Skeletal muscle satellite cell (primary cell): ENCODE measurements around the gene ZNF407.
"Not testable (repeated sequence)": the region's sequence is repeated elsewhere in the genome, so short reads cannot be mapped to it uniquely, and the experiment has no call there.

ENCODE experiments used
- H3K27me3 ChIP-seq: 2 replicates; pipeline ENCODE4 v1.7.0; 2013; ENCODE audit warnings: low read length; ENCODE audit not compliant: control insufficient read depth, insufficient read depth
- H3K36me3 ChIP-seq: 2 replicates; pipeline ENCODE4 v1.7.0; 2013; ENCODE audit warnings: mild to moderate bottlenecking, control low read depth, low read length; ENCODE audit not compliant: insufficient read depth
- H3K4me1 ChIP-seq: 2 replicates; pipeline ENCODE4 v1.7.0; 2013; ENCODE audit warnings: low read length; ENCODE audit not compliant: control insufficient read depth, insufficient read depth
- H3K4me2 ChIP-seq: 2 replicates; pipeline ENCODE4 v1.7.0; 2013; ENCODE audit warnings: mild to moderate bottlenecking, low read length
- H3K4me3 ChIP-seq: 2 replicates; pipeline ENCODE4 v1.7.0; 2013; ENCODE audit warnings: low read length
- H3K9ac ChIP-seq: 2 replicates; pipeline ENCODE4 v1.7.0; 2013; ENCODE audit warnings: mild to moderate bottlenecking, low read depth, low read length, moderate library complexity
- H3K9me3 ChIP-seq: replicated peaks from 2 replicates; pipeline ENCODE4 v1.7.0; 2013; ENCODE audit warnings: mild to moderate bottlenecking, control low read depth, low read length

The ZNF407 gene

GRCh38 chr18:75076286-75076685 is 478.6 kb downstream of the ZNF407 start:
- Histone ChIP-seq H3K4me2 (no peak overlapping the region), H3K36me3 (no peaks in the 10 kb centered on the region), H3K9ac (no peak overlapping the region), H3K4me1 (peaks cover 2% of the 10 kb centered on the region), H3K9me3 (no peaks in the 10 kb centered on the region), H3K27me3 (peaks cover 4% of the 10 kb centered on the region), H3K4me3 (no peak overlapping the region)

DNA sequence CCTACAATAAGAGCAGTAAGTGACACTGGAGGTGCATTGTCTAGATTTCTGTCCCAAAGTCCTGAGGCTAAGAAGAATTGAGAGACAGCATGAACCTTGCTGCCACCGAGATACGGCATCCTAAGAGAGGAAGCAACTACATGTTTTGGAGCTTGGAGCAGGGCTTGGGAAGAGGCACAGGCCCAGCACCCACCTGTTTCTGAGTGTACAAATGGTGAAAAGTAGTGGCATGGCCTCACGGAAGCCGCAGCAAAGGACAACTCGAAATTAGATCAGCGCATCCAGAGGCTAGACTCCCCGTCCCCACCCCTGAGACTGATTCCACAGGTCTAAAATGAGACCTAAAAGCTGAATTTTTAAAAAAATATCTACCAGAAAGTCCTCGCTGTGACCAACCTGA is 483.8 kb downstream of the ZNF407 start:
- Histone ChIP-seq H3K9me3 (no peaks in the 10 kb centered on the region), H3K9ac (no peak overlapping the region), H3K4me1 (no peaks in the 10 kb centered on the region), H3K36me3 (no peaks in the 10 kb centered on the region), H3K4me2 (no peak overlapping the region), H3K4me3 (no peak overlapping the region), H3K27me3 (peaks cover 4% of the 10 kb centered on the region)

DNA sequence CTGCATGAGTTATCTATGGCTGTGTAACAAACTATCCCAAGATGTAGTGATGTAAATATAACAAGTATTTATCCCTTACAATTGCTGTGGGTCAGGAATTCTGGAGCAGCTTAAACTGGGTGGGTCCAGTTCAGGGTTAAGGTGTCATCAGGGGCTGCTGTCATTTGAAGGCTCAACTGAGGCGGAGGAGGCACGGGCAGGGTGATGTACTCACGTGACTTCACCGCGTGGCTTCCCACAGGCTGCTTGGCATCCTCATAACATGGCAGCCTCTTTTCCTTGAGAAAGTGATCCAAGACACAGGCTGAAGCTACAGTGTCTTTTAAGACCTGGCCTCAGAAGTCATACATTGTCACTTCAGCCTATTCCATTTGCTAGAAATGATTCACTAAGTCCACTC is 485.5 kb downstream of the ZNF407 start:
- H3K9me3 ChIP-seq, result no peaks in the 10 kb centered on the region
- H3K4me2 ChIP-seq, result no peak overlapping the region
- H3K4me1 ChIP-seq, result no peaks in the 10 kb centered on the region
- H3K4me3 ChIP-seq, result no peak overlapping the region
- peaks cover 4% of the 10 kb centered on the region for H3K27me3 ChIP-seq
- H3K36me3 ChIP-seq, result no peaks in the 10 kb centered on the region
- no peak overlapping the region for H3K9ac ChIP-seq

DNA sequence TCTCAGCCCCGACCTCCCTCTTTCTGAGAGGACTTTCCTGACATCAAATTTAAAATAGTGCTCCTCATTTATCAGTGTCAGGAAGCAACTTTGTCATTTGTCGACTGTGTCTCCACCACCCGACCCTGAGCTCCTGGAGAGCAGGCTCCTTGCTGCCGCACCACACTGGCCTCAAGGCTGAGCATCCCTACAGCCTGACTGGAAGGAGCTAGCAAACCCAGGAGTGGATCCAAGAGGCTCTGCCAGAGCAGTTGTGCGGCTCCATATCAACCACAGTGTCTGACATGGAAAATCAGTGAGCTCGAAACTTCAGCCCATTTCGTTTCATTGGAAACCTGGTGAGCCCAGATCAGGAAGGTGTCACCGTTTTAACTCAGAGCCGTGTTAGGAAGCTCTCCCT is 486.1 kb downstream of the ZNF407 start:
- H3K27me3 ChIP-seq, result peaks cover 4% of the 10 kb centered on the region
- H3K36me3 ChIP-seq, result no peaks in the 10 kb centered on the region
- no peaks in the 10 kb centered on the region for H3K9me3 ChIP-seq
- no peak overlapping the region for H3K4me3 ChIP-seq
- no peak overlapping the region for H3K9ac ChIP-seq
- no peaks in the 10 kb centered on the region for H3K4me1 ChIP-seq
- H3K4me2 ChIP-seq, result no peak overlapping the region

GRCh38 chr18:75085676-75086075 is 488.0 kb downstream of the ZNF407 start:
- not testable (repeated sequence) for H3K36me3 ChIP-seq, H3K4me3 ChIP-seq, H3K27me3 ChIP-seq, H3K4me1 ChIP-seq, H3K9me3 ChIP-seq, H3K4me2 ChIP-seq, H3K9ac ChIP-seq

DNA sequence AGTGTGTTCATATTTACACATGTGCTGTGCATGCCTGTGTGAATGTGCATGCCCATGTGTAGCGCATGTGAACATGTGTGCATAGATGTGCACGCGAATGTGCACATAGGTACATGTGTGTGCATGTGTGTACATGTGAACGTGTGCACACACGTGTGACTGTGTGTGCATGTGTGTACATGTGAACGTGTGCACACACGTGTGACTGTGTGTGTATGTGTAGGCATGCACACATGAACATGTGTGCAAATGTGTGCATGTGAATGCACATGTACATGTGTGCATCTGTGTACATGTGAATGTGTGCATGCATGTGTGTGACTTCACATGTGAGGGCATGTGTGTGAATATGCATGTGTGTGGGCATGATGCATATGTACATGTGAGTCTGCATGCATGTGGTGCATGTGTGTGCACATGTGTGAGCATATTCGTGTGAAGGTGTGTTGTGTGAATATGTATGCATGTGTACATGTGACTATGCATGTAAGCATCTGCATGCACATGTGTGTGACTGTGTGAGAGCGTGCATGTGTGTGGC is 488.9 kb downstream of the ZNF407 start:
- Histone ChIP-seq H3K27me3 (no peaks in the 10 kb centered on the region), H3K9ac (no peak overlapping the region), H3K4me1 (no peaks in the 10 kb centered on the region), H3K4me3 (no peak overlapping the region), H3K9me3 (no peaks in the 10 kb centered on the region), H3K36me3 (no peaks in the 10 kb centered on the region), H3K4me2 (no peak overlapping the region)

- Histone ChIP-seq H3K36me3 (no peaks in the 10 kb centered on the region), H3K4me3 (no peak overlapping the region), H3K4me1 (no peaks in the 10 kb centered on the region), H3K9me3 (no peaks in the 10 kb centered on the region), H3K27me3 (no peaks in the 10 kb centered on the region), H3K9ac (no peak overlapping the region), H3K4me2 (no peak overlapping the region)
Measured at GRCh38 chr18:75087119-75088020, 489.7 kb downstream of the ZNF407 start.

- Histone ChIP-seq H3K4me2 (no peak overlapping the region), H3K9me3 (no peaks in the 10 kb centered on the region), H3K4me1 (no peaks in the 10 kb centered on the region), H3K9ac (no peak overlapping the region), H3K4me3 (no peak overlapping the region), H3K36me3 (no peaks in the 10 kb centered on the region), H3K27me3 (no peaks in the 10 kb centered on the region)
Measured at GRCh38 chr18:75088021-75088506, 490.4 kb downstream of the ZNF407 start.

DNA sequence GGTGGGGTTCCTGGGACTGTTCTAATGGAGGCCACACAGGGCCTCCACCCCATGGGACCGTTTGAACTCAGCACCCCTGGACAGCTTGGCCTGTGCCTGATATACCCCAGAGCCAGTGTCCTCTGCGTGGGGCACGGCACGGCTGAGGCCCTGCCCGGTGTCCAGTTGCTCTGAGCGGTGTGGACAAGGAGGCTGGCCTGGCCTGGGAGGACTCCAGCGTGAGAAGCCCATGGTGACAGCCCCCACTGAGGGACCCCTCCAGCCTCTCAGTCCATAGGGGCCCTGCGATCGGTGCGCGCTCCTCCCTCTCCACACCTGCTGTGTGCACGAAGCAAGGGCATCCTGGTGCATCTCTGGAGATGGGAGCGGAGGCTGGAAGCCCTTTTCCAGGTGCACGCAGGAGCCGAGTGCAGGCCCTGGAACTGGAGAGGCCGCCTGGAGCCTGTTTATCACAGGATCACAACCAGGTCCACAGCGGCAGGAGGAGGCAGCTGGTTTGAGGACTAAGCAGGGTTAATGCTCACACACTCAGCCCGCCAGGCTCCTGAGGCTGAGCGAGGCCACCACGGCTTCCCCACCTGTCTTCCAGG is 491.0 kb downstream of the ZNF407 start:
- H3K9me3 ChIP-seq, result no peaks in the 10 kb centered on the region
- H3K4me3 ChIP-seq, result no peak overlapping the region
- no peaks in the 10 kb centered on the region for H3K36me3 ChIP-seq
- H3K9ac ChIP-seq, result no peak overlapping the region
- H3K4me1 ChIP-seq, result no peaks in the 10 kb centered on the region
- no peak overlapping the region for H3K4me2 ChIP-seq
- no peaks in the 10 kb centered on the region for H3K27me3 ChIP-seq

GRCh38 chr18:75089748-75090327 is 492.2 kb downstream of the ZNF407 start:
- Histone ChIP-seq H3K27me3 (no peaks in the 10 kb centered on the region), H3K4me3 (no peak overlapping the region), H3K4me1 (no peaks in the 10 kb centered on the region), H3K9me3 (no peaks in the 10 kb centered on the region), H3K36me3 (no peaks in the 10 kb centered on the region), H3K4me2 (no peak overlapping the region), H3K9ac (no peak overlapping the region)

GRCh38 chr18:75090336-75090735 is 492.7 kb downstream of the ZNF407 start:
- Histone ChIP-seq H3K4me3 (no peak overlapping the region), H3K9me3 (no peaks in the 10 kb centered on the region), H3K4me1 (no peaks in the 10 kb centered on the region), H3K9ac (no peak overlapping the region), H3K27me3 (no peaks in the 10 kb centered on the region), H3K4me2 (no peak overlapping the region), H3K36me3 (no peaks in the 10 kb centered on the region)
